Right lobe of liver (tissue), 4 donors: ENCODE results near the gene RTL1.

Source experiments
- CTCF ChIP-seq, 4 donors: fragments of 200-600 bp in 3 of 4; fragments of 450-650 bp in 1 of 4; IDR thresholded peaks; one replicate each; pipeline versions ENCODE4 v1.5.1 to v1.8.0; 2016 to 2022; ENCODE audit warnings: antibody characterized with exemption in 4 of 4, mild to moderate bottlenecking in 2 of 4
- POLR2A ChIP-seq: fragments of 450-650 bp; IDR thresholded peaks from one replicate; pipeline ENCODE4 v1.6.1; 2017; ENCODE audit warnings: antibody characterized with exemption, mild to moderate bottlenecking
- donor health status: DM: no; HTN: no; CAD: no.
- donor health status: DM: no; HTN: no; CAD: no.
- donor health status: DM: no; HTN: yes; CAD: no.

- TF ChIP-seq CTCF (IDR thresholded peaks at IDR 0.05) = no peak
- no peak for TF ChIP-seq POLR2A
Observed at GRCh38 chr14:100842799-100843198, 60.7 kb downstream of the RTL1 start.
